ENCODE data around the gene ETS2. TPM values are rescaled to one million over a fixed set of nuclear protein-coding genes. Genes with fewer than 3 reads are reported as not detected.
"Not testable (repeated sequence)": the region's sequence is repeated elsewhere in the genome, so short reads cannot be mapped to it uniquely, and the experiment has no call there.

Gene ETS2
- total and polyA plus RNA-seq, 7 donors = 37.0 to 494 (median 94.5) TPM

DNA sequence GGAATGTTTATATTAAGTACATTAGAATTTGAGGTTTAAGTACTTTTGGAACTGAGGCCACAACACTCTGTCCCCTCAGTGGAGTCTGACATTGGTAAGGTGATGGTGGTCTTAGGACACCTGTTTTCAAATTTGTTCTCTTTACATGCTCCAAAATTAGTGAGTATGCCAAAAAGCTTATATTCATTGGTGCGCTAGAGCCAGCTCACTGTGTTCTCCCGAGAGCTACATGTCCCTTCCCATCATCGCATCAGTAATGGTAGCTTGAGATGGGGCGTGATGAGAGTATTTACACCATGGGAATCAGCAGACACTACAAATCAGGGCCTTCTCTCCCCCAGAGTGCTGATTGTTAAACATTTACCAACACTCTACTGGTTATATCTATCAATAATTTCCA is 19.5 kb downstream of the ETS2 start:
- Histone ChIP-seq H3K9me3 (no peaks in the 10 kb centered on the region), H3K27me3 (ENCODE audit: insufficient read depth in 3 of 3, low read length in 2 of 3) (no peaks in the 10 kb centered on the region), H3K4me1 (peaks cover 26% of the 10 kb centered on the region), H3K27ac (peak overlapping the region; percentile 82), H3K36me3 (ENCODE audit: insufficient read depth in 1 of 2, low read depth in 1 of 2) (peaks cover 9 to 47% of the 10 kb centered on the region in 2 donors), H3K4me3 (no peak overlapping the region)
- DNase-seq (no peak), ATAC-seq (no peak)
- WGBS, 3 donors = 94 to 99% (median 98%) methylated on average over 4 of the region's 4 CpGs
- TF ChIP-seq, protein P1, sequence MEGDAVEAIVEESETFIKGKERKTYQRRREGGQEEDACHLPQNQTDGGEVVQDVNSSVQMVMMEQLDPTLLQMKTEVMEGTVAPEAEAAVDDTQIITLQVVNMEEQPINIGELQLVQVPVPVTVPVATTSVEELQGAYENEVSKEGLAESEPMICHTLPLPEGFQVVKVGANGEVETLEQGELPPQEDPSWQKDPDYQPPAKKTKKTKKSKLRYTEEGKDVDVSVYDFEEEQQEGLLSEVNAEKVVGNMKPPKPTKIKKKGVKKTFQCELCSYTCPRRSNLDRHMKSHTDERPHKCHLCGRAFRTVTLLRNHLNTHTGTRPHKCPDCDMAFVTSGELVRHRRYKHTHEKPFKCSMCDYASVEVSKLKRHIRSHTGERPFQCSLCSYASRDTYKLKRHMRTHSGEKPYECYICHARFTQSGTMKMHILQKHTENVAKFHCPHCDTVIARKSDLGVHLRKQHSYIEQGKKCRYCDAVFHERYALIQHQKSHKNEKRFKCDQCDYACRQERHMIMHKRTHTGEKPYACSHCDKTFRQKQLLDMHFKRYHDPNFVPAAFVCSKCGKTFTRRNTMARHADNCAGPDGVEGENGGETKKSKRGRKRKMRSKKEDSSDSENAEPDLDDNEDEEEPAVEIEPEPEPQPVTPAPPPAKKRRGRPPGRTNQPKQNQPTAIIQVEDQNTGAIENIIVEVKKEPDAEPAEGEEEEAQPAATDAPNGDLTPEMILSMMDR (IDR thresholded peaks at IDR 0.05) = no peak
- intact Hi-C loops (cut with DNase I) = no loop called here

GRCh38 chr21:38825921-38826320 is 20.2 kb downstream of the ETS2 start:
- TF ChIP-seq, protein P1 (IDR thresholded peaks at IDR 0.05) = no peak
- Histone ChIP-seq H3K9me3 (no peaks in the 10 kb centered on the region), H3K27me3 (ENCODE audit: insufficient read depth in 3 of 3, low read length in 2 of 3) (no peaks in the 10 kb centered on the region), H3K27ac (peak overlapping the region; percentile 82), H3K4me1 (peaks cover 20% of the 10 kb centered on the region), H3K4me3 (no peak overlapping the region), H3K36me3 (ENCODE audit: insufficient read depth in 1 of 2, low read depth in 1 of 2) (peaks cover 9 to 41% of the 10 kb centered on the region in 2 donors)
- 71 to 90% (median 78%) methylated on average over 2 of the region's 2 CpGs for WGBS, 3 donors
- no peak for ATAC-seq
- no peak for DNase-seq
- intact Hi-C loops (cut with DNase I) = no loop called here

- Histone ChIP-seq H3K36me3 (ENCODE audit: insufficient read depth in 1 of 2, low read depth in 1 of 2) (peaks cover 0 to 19% of the 10 kb centered on the region in 2 donors), H3K4me1 (peaks cover 19% of the 10 kb centered on the region)
- H3K4me3 ChIP-seq; H3K27me3 ChIP-seq (ENCODE audit: insufficient read depth in 3 of 3, low read length in 2 of 3); H3K9me3 ChIP-seq; DNase-seq; intact Hi-C loops (cut with DNase I); H3K27ac ChIP-seq; ATAC-seq: not testable (repeated sequence)
- 90 to 94% (median 93%) methylated on average over 6 to 7 of the region's 7 CpGs for WGBS, 3 donors
Observed at GRCh38 chr21:38828111-38828510, 22.4 kb downstream of the ETS2 start.

DNA sequence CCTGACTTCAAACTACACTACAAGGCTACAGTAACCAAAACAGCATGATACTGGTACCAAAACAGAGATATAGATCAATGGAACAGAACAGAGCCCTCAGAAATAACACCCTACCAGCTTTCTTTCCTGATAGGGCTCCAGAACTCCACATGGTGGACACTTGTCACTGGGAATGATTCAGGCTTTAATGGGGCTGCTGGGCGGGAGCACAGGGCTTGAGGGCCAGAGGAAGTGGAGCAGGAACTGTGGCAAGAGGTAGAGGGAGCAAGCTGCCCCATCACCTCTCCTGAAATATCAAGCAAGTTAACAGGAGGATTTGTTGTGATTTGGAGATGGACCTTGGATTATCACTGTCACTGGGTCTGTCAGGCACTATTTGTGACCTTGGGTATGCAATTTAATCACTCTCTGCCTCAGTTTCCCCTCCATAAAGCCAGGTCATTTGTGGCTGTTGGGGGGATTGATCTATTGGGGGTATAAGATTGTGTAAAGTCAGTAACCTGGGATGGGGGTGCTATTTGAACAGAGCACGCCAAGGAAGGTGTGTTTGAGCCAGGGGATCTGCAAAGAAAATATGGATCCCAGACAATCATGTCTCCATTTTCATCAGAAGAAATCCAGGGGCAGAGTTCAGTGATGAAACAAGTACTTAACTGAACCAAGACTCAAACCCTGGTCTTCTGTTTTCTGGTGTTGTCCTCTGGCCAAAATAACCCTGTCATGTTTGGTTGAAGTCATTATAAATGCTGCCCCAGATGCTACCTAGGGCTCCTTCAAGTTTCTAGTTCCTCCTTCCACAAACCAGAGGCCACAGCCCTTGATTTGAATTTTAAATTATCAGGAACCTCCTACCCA is 25.2 kb downstream of the ETS2 start:
- peak in 1 of 4 donors; percentile 17 for ATAC-seq
- WGBS, 3 donors = 87 to 93% (median 92%) methylated on average over 2 of the region's 2 CpGs
- peaks cover 11% of the 10 kb centered on the region for H3K4me1 ChIP-seq
- no peaks in the 10 kb centered on the region for H3K9me3 ChIP-seq
- H3K27ac ChIP-seq = peak overlapping the region; percentile 56
- no peaks in the 10 kb centered on the region for H3K36me3 ChIP-seq (ENCODE audit: insufficient read depth in 1 of 2, low read depth in 1 of 2)
- intact Hi-C loops (cut with DNase I) = no loop called here
- no peak overlapping the region for H3K4me3 ChIP-seq
- DNase-seq = no peak
- no peaks in the 10 kb centered on the region for H3K27me3 ChIP-seq (ENCODE audit: insufficient read depth in 3 of 3, low read length in 2 of 3)
- TF ChIP-seq, protein P1 (IDR thresholded peaks at IDR 0.05) = no peak

GRCh38 chr21:38831526-38832467 is 26.1 kb downstream of the ETS2 start:
- peak; percentile 69 to 90 (median 80) for ATAC-seq
- H3K27ac ChIP-seq = peak overlapping the region; percentile 56
- intact Hi-C loops (cut with DNase I) = no loop called here

More at GRCh38 chr21:38831526-38832467, 26.1 kb downstream of the ETS2 start:
- no peaks in the 10 kb centered on the region for H3K9me3 ChIP-seq
- peak in 1 of 2 donors; percentile 62 for DNase-seq
- no peaks in the 10 kb centered on the region for H3K36me3 ChIP-seq (ENCODE audit: insufficient read depth in 1 of 2, low read depth in 1 of 2)
- TF ChIP-seq, protein P1 (IDR thresholded peaks at IDR 0.05) = no peak
- H3K4me1 ChIP-seq = peaks cover 11% of the 10 kb centered on the region
- no peak overlapping the region for H3K4me3 ChIP-seq
- WGBS, 3 donors = 64 to 76% (median 71%) methylated on average over 7 of the region's 7 CpGs
- H3K27me3 ChIP-seq (ENCODE audit: insufficient read depth in 3 of 3, low read length in 2 of 3) = no peaks in the 10 kb centered on the region
